ENCODE results near the gene ARV1.
A peak's percentile ranks its signal among the peaks of the same experiment; 100 is the strongest.
"Not testable (repeated sequence)": the region's sequence is repeated elsewhere in the genome, so short reads cannot be mapped to it uniquely, and the experiment has no call there.

ARV1 gene

GRCh38 chr1:231040800-231041718 lies 62.2 kb downstream of the ARV1 start:
- no peak overlapping the region for H3K23ac ChIP-seq (ENCODE audit: low read length)
- H3K9ac ChIP-seq (ENCODE audit: low read length): peak overlapping the region; percentile 77
- peak overlapping the region; percentile 62 for H3K18ac ChIP-seq (ENCODE audit: low read length)
- H2BK5ac ChIP-seq (ENCODE audit: low read length): no peak overlapping the region
- H2BK120ac ChIP-seq (ENCODE audit: low read depth, low read length): no peak overlapping the region
- H2AK5ac ChIP-seq (ENCODE audit: low read length): no peak overlapping the region
- peaks cover 6% of the 10 kb centered on the region for H3K4me1 ChIP-seq (ENCODE audit: control insufficient read depth, low read depth, low read length)
- H3K4ac ChIP-seq (ENCODE audit: low read depth, low read length): no peak overlapping the region
- peak overlapping the region; percentile 90 for H3K56ac ChIP-seq (ENCODE audit: low read length)
- peak; percentile 21 for DNase-seq
- no peak overlapping the region for H4K8ac ChIP-seq (ENCODE audit: low read depth, low read length)
- no peak overlapping the region for H4K5ac ChIP-seq (ENCODE audit: low read length)
- peaks cover 2% of the 10 kb centered on the region for H3K79me1 ChIP-seq (ENCODE audit: low read length)
- no peak overlapping the region for H3K4me3 ChIP-seq (ENCODE audit: low read length)
- peak overlapping the region; percentile 75 for H3K4me2 ChIP-seq (ENCODE audit: low read length)
- no peaks in the 10 kb centered on the region for H3K36me3 ChIP-seq (ENCODE audit: control insufficient read depth, insufficient read depth, low read length)
- no peak overlapping the region for H2BK15ac ChIP-seq (replicated peaks; ENCODE audit: low read depth)
- no CpG with 5 or more reads among the region's 37 CpGs for WGBS (ENCODE audit: extremely low coverage, insufficient coverage, low lambda C conversion rate)
- H3K27ac ChIP-seq (ENCODE audit: low read depth, low read length): no peak overlapping the region
- peaks cover 3% of the 10 kb centered on the region for H3K27me3 ChIP-seq (ENCODE audit: insufficient read depth, low read length, poor library complexity)
- H3K79me2 ChIP-seq (ENCODE audit: control insufficient read depth, insufficient read depth, low read length): peaks cover 6% of the 10 kb centered on the region

- H3K27me3 ChIP-seq (ENCODE audit: insufficient read depth, low read length, poor library complexity): peaks cover 5% of the 10 kb centered on the region
- no CpG with 5 or more reads among the region's 9 CpGs for WGBS (ENCODE audit: extremely low coverage, insufficient coverage, low lambda C conversion rate)
Observed at GRCh38 chr1:231041719-231042261, 62.9 kb downstream of the ARV1 start.

GRCh38 chr1:231044588-231044987 lies 65.7 kb downstream of the ARV1 start:
- no peak overlapping the region for H2AK5ac ChIP-seq (ENCODE audit: low read length)
- no peaks in the 10 kb centered on the region for H3K36me3 ChIP-seq (ENCODE audit: control insufficient read depth, insufficient read depth, low read length)
- peak overlapping the region; percentile 25 for H3K56ac ChIP-seq (ENCODE audit: low read length)
- no peaks in the 10 kb centered on the region for H3K79me2 ChIP-seq (ENCODE audit: control insufficient read depth, insufficient read depth, low read length)
- H3K4me2 ChIP-seq (ENCODE audit: low read length): no peak overlapping the region
- H3K4me1 ChIP-seq (ENCODE audit: control insufficient read depth, low read depth, low read length): no peaks in the 10 kb centered on the region
- no peak overlapping the region for H3K4ac ChIP-seq (ENCODE audit: low read depth, low read length)
- no peak overlapping the region for H2BK15ac ChIP-seq (replicated peaks; ENCODE audit: low read depth)
- H3K27me3 ChIP-seq (ENCODE audit: insufficient read depth, low read length, poor library complexity): peaks cover 6% of the 10 kb centered on the region
- no CpG with 5 or more reads among the region's 1 CpG for WGBS (ENCODE audit: extremely low coverage, insufficient coverage, low lambda C conversion rate)
- H3K18ac ChIP-seq (ENCODE audit: low read length): no peak overlapping the region
- no peak overlapping the region for H3K4me3 ChIP-seq (ENCODE audit: low read length)
- no peak overlapping the region for H2BK120ac ChIP-seq (ENCODE audit: low read depth, low read length)
- H3K23ac ChIP-seq (ENCODE audit: low read length): no peak overlapping the region
- no peak for DNase-seq
- no peak overlapping the region for H4K5ac ChIP-seq (ENCODE audit: low read length)
- no peak overlapping the region for H3K9ac ChIP-seq (ENCODE audit: low read length)
- H3K79me1 ChIP-seq (ENCODE audit: low read length): no peaks in the 10 kb centered on the region
- H3K27ac ChIP-seq (ENCODE audit: low read depth, low read length): no peak overlapping the region
- no peak overlapping the region for H4K8ac ChIP-seq (ENCODE audit: low read depth, low read length)
- no peak overlapping the region for H2BK5ac ChIP-seq (ENCODE audit: low read length)

More at GRCh38 chr1:231041719-231042261, 62.9 kb downstream of the ARV1 start:
- H3K56ac ChIP-seq (ENCODE audit: low read length): no peak overlapping the region
- no peak overlapping the region for H3K27ac ChIP-seq (ENCODE audit: low read depth, low read length)
- no peak overlapping the region for H2BK5ac ChIP-seq (ENCODE audit: low read length)
- peaks cover 3% of the 10 kb centered on the region for H3K79me2 ChIP-seq (ENCODE audit: control insufficient read depth, insufficient read depth, low read length)
- H3K4ac ChIP-seq (ENCODE audit: low read depth, low read length): no peak overlapping the region
- no peak overlapping the region for H4K8ac ChIP-seq (ENCODE audit: low read depth, low read length)
- no peak overlapping the region for H2BK120ac ChIP-seq (ENCODE audit: low read depth, low read length)
- H2BK15ac ChIP-seq (replicated peaks; ENCODE audit: low read depth): no peak overlapping the region
- H3K9ac ChIP-seq (ENCODE audit: low read length): no peak overlapping the region
- DNase-seq: no peak
- H3K36me3 ChIP-seq (ENCODE audit: control insufficient read depth, insufficient read depth, low read length): no peaks in the 10 kb centered on the region
- H3K23ac ChIP-seq (ENCODE audit: low read length): no peak overlapping the region
- no peak overlapping the region for H3K4me3 ChIP-seq (ENCODE audit: low read length)
- H4K5ac ChIP-seq (ENCODE audit: low read length): no peak overlapping the region
- H3K79me1 ChIP-seq (ENCODE audit: low read length): no peaks in the 10 kb centered on the region
- H2AK5ac ChIP-seq (ENCODE audit: low read length): no peak overlapping the region
- no peak overlapping the region for H3K18ac ChIP-seq (ENCODE audit: low read length)
- H3K4me1 ChIP-seq (ENCODE audit: control insufficient read depth, low read depth, low read length): peaks cover 4% of the 10 kb centered on the region
- no peak overlapping the region for H3K4me2 ChIP-seq (ENCODE audit: low read length)

GRCh38 chr1:231045286-231045685 lies 66.4 kb downstream of the ARV1 start:
- H4K5ac ChIP-seq (ENCODE audit: low read length): no peak overlapping the region
- no peak overlapping the region for H3K4me3 ChIP-seq (ENCODE audit: low read length)
- H3K27me3 ChIP-seq (ENCODE audit: insufficient read depth, low read length, poor library complexity): peaks cover 6% of the 10 kb centered on the region
- H3K36me3 ChIP-seq (ENCODE audit: control insufficient read depth, insufficient read depth, low read length): no peaks in the 10 kb centered on the region
- no peak overlapping the region for H3K18ac ChIP-seq (ENCODE audit: low read length)
- no peak overlapping the region for H3K9ac ChIP-seq (ENCODE audit: low read length)
- no peak overlapping the region for H3K4me2 ChIP-seq (ENCODE audit: low read length)
- no peak overlapping the region for H2BK120ac ChIP-seq (ENCODE audit: low read depth, low read length)
- H2BK5ac ChIP-seq (ENCODE audit: low read length): no peak overlapping the region
- no peaks in the 10 kb centered on the region for H3K79me2 ChIP-seq (ENCODE audit: control insufficient read depth, insufficient read depth, low read length)
- no peak overlapping the region for H2BK15ac ChIP-seq (replicated peaks; ENCODE audit: low read depth)
- H3K4me1 ChIP-seq (ENCODE audit: control insufficient read depth, low read depth, low read length): no peaks in the 10 kb centered on the region
- no peak overlapping the region for H3K23ac ChIP-seq (ENCODE audit: low read length)
- H3K27ac ChIP-seq (ENCODE audit: low read depth, low read length): no peak overlapping the region
- no peak overlapping the region for H3K4ac ChIP-seq (ENCODE audit: low read depth, low read length)
- no peak overlapping the region for H4K8ac ChIP-seq (ENCODE audit: low read depth, low read length)
- no peaks in the 10 kb centered on the region for H3K79me1 ChIP-seq (ENCODE audit: low read length)
- H2AK5ac ChIP-seq (ENCODE audit: low read length): no peak overlapping the region
- DNase-seq: no peak
- peak overlapping the region; percentile 15 for H3K56ac ChIP-seq (ENCODE audit: low read length)

- not testable (repeated sequence) for H3K27ac ChIP-seq (ENCODE audit: low read depth, low read length); H2BK5ac ChIP-seq (ENCODE audit: low read length)
- WGBS (ENCODE audit: extremely low coverage, insufficient coverage, low lambda C conversion rate): no CpG with 5 or more reads among the region's 10 CpGs
Observed at GRCh38 chr1:231045921-231046729, 67.2 kb downstream of the ARV1 start.

More at GRCh38 chr1:231045921-231046729, 67.2 kb downstream of the ARV1 start:
- H2BK15ac ChIP-seq (replicated peaks; ENCODE audit: low read depth); H3K36me3 ChIP-seq (ENCODE audit: control insufficient read depth, insufficient read depth, low read length); H2AK5ac ChIP-seq (ENCODE audit: low read length); DNase-seq; H3K23ac ChIP-seq (ENCODE audit: low read length); H3K4me1 ChIP-seq (ENCODE audit: control insufficient read depth, low read depth, low read length); H3K79me1 ChIP-seq (ENCODE audit: low read length); H3K18ac ChIP-seq (ENCODE audit: low read length); H3K56ac ChIP-seq (ENCODE audit: low read length); H4K8ac ChIP-seq (ENCODE audit: low read depth, low read length); H2BK120ac ChIP-seq (ENCODE audit: low read depth, low read length); H3K27me3 ChIP-seq (ENCODE audit: insufficient read depth, low read length, poor library complexity); H3K4me3 ChIP-seq (ENCODE audit: low read length); H3K9ac ChIP-seq (ENCODE audit: low read length); H3K79me2 ChIP-seq (ENCODE audit: control insufficient read depth, insufficient read depth, low read length); H3K4me2 ChIP-seq (ENCODE audit: low read length); H3K4ac ChIP-seq (ENCODE audit: low read depth, low read length); H4K5ac ChIP-seq (ENCODE audit: low read length): not testable (repeated sequence)

Data from mesendoderm (in vitro differentiated cells).